OCI-LY1 (cell line): ENCODE data around the gene RHBDL3.

Source experiments
- H2AFZ ChIP-seq: fragments of 200-600 bp; sonication (generic), shearing (Covaris generic); 2 replicates; pipeline ENCODE4 v1.6.0; 2014; ENCODE audit warnings: antibody characterized with exemption, mild to moderate bottlenecking, low read length
- H3F3A ChIP-seq: fragments of 200-600 bp; sonication (generic), shearing (Covaris generic); 2 replicates; pipeline ENCODE4 v1.6.0; 2014; ENCODE audit warnings: mild to moderate bottlenecking, antibody characterized with exemption, low read length, moderate library complexity; ENCODE audit not compliant: insufficient read depth
- H3K27ac ChIP-seq: fragments of 200-600 bp; sonication (generic); 2 replicates; pipeline ENCODE4 v1.5.1; 2014; ENCODE audit warnings: low read length, mixed run types, mild to moderate bottlenecking, low read depth; ENCODE audit not compliant: poor library complexity, severe bottlenecking
- H3K27me3 ChIP-seq: fragments of 200-600 bp; sonication (generic); 2 replicates; pipeline ENCODE4 v1.6.0; 2014; ENCODE audit warnings: antibody characterized with exemption, mild to moderate bottlenecking, low read length, moderate library complexity; ENCODE audit not compliant: insufficient read depth
- H3K36me3 ChIP-seq: fragments of 200-600 bp; sonication (generic); 2 replicates; pipeline ENCODE4 v1.6.1; 2014; ENCODE audit warnings: mild to moderate bottlenecking, antibody characterized with exemption, low read length, moderate library complexity, mixed read lengths; ENCODE audit not compliant: insufficient read depth
- H3K4me1 ChIP-seq: fragments of 200-600 bp; sonication (generic); 2 replicates; pipeline ENCODE4 v1.5.1; 2014; ENCODE audit warnings: mild to moderate bottlenecking, low read length, moderate library complexity; ENCODE audit not compliant: insufficient read depth, severe bottlenecking
- H3K4me2 ChIP-seq: fragments of 200-600 bp; sonication (generic), shearing (Covaris generic); 2 replicates; pipeline ENCODE4 v1.6.1; 2014; ENCODE audit warnings: low read length
- H3K4me3 ChIP-seq: fragments of 200-600 bp; sonication (generic); 2 replicates; pipeline ENCODE4 v1.5.1; 2014; ENCODE audit warnings: low read length, low read depth, mild to moderate bottlenecking, mixed read lengths; ENCODE audit not compliant: poor library complexity, severe bottlenecking
- H3K79me2 ChIP-seq: fragments of 200-600 bp; shearing (Covaris generic); 2 replicates; pipeline ENCODE4 v1.6.1; 2016; ENCODE audit warnings: mixed run types, low read length, mixed read lengths; ENCODE audit not compliant: insufficient read depth
- H3K9ac ChIP-seq: fragments of 200-600 bp; sonication (generic), shearing (Covaris generic); 2 replicates; pipeline ENCODE4 v1.6.1; 2014; ENCODE audit warnings: mild to moderate bottlenecking, low read length, mixed read lengths
- H3K9me2 ChIP-seq: fragments of 200-600 bp; sonication (generic), shearing (Covaris generic); 2 replicates; pipeline ENCODE4 v1.6.1; 2014; ENCODE audit warnings: low read depth, mild to moderate bottlenecking, low read length, mixed read lengths
- H3K9me3 ChIP-seq: fragments of 200-600 bp; shearing (Covaris generic); 2 replicates; pipeline ENCODE4 v1.6.1; 2014; ENCODE audit warnings: low read length, mixed read lengths
- H4K20me1 ChIP-seq: fragments of 200-600 bp; sonication (generic), shearing (Covaris generic); 2 replicates; pipeline ENCODE4 v1.6.0; 2016; ENCODE audit warnings: mild to moderate bottlenecking, low read length; ENCODE audit not compliant: insufficient read depth
- EZH2 ChIP-seq: fragments of 200-600 bp; sonication (generic), shearing (Covaris generic); IDR thresholded peaks from 2 replicates; pipeline ENCODE4 v1.8.0; 2017; ENCODE audit warnings: borderline replicate concordance, mixed run types, mild to moderate bottlenecking, antibody characterized with exemption, low read length, moderate library complexity, mixed read lengths
- TF ChIP-seq, protein P1 (sequence below): fragments of 200-600 bp; sonication (generic), shearing (Covaris generic); IDR thresholded peaks from 2 replicates; pipeline ENCODE4 v1.5.1; 2017; ENCODE audit warnings: mild to moderate bottlenecking, antibody characterized with exemption, low read length, moderate library complexity, mixed read lengths

The RHBDL3 gene

DNA sequence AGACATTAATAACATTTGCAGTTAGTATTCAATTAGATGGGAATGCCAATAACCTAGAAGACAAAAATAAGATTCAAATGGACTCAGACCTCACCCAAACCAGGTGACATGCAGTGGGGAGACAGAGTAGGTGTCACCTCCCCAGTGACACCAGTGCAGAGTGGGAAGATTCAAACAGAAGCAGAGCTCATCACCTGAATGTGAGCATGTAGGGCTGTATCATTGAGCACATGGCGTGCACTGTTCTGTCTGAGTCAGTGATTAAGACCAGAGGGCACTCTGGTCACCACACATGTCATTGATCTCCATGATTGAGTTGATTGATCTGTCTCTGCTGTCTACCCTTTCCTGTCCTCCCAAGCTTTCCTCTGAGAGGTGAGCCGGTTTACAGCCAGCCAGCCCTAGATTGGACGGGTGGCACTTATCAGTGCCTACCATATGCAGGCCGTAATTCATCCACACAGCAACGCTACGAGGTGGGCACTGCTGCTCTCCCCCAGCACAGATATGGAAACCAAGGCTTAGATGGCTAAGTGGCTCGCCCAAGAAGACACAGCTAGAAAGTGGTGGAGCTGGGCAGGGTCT is 34.0 kb downstream of the RHBDL3 start:
- no peaks in the 10 kb centered on the region for H3K4me1 ChIP-seq
- H3K4me3 ChIP-seq, result no peak overlapping the region
- H3K79me2 ChIP-seq, result no peaks in the 10 kb centered on the region
- H3F3A ChIP-seq, result no peaks in the 10 kb centered on the region
- no peak overlapping the region for H3K27ac ChIP-seq
- H3K4me2 ChIP-seq, result no peak overlapping the region
- H3K9ac ChIP-seq, result no peak overlapping the region
- no peaks in the 10 kb centered on the region for H4K20me1 ChIP-seq
- H3K36me3 ChIP-seq, result no peaks in the 10 kb centered on the region
- no peaks in the 10 kb centered on the region for H3K27me3 ChIP-seq
- H3K9me2 ChIP-seq, result no peaks in the 10 kb centered on the region
- TF ChIP-seq, protein P1, sequence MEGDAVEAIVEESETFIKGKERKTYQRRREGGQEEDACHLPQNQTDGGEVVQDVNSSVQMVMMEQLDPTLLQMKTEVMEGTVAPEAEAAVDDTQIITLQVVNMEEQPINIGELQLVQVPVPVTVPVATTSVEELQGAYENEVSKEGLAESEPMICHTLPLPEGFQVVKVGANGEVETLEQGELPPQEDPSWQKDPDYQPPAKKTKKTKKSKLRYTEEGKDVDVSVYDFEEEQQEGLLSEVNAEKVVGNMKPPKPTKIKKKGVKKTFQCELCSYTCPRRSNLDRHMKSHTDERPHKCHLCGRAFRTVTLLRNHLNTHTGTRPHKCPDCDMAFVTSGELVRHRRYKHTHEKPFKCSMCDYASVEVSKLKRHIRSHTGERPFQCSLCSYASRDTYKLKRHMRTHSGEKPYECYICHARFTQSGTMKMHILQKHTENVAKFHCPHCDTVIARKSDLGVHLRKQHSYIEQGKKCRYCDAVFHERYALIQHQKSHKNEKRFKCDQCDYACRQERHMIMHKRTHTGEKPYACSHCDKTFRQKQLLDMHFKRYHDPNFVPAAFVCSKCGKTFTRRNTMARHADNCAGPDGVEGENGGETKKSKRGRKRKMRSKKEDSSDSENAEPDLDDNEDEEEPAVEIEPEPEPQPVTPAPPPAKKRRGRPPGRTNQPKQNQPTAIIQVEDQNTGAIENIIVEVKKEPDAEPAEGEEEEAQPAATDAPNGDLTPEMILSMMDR, result no peak
- no peak for TF ChIP-seq EZH2
- H2AFZ ChIP-seq, result no peak overlapping the region
- no peaks in the 10 kb centered on the region for H3K9me3 ChIP-seq

DNA sequence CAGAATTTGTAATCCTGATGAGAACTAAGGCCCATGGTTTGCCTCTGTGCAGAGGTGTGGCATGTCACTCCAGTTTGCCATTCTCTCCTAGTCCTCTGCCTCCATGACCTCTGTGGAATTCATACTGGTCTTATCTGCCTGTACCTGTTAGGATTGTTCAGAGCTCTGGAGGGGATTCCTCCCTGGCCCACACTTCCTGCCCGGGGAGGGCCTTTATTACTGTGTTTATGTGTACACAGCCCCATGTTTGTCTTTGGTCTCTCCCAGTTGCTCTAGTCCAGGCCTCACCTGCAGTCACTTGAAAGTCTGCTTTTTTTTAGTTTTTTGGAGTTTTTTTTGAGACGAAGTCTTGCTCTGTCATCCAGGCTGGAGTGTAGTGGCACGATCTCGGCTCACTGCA is 36.4 kb downstream of the RHBDL3 start:
- H3K4me1 ChIP-seq, result no peaks in the 10 kb centered on the region
- no peaks in the 10 kb centered on the region for H3K9me3 ChIP-seq
- H3K79me2 ChIP-seq, result no peaks in the 10 kb centered on the region
- no peak overlapping the region for H3K27ac ChIP-seq
- H3K4me3 ChIP-seq, result no peak overlapping the region
- TF ChIP-seq, protein P1, result no peak
- TF ChIP-seq EZH2, result no peak
- H3K4me2 ChIP-seq, result no peak overlapping the region
- H2AFZ ChIP-seq, result no peak overlapping the region
- no peak overlapping the region for H3K9ac ChIP-seq
- no peaks in the 10 kb centered on the region for H3K27me3 ChIP-seq
- no peaks in the 10 kb centered on the region for H3K36me3 ChIP-seq
- H4K20me1 ChIP-seq, result no peaks in the 10 kb centered on the region
- no peaks in the 10 kb centered on the region for H3F3A ChIP-seq
- H3K9me2 ChIP-seq, result no peaks in the 10 kb centered on the region

- H3K36me3 ChIP-seq, result no peaks in the 10 kb centered on the region
- no peak overlapping the region for H3K9ac ChIP-seq
- no peaks in the 10 kb centered on the region for H3K79me2 ChIP-seq
- H3F3A ChIP-seq, result no peaks in the 10 kb centered on the region
- no peak for TF ChIP-seq EZH2
- TF ChIP-seq, protein P1, result no peak
- no peaks in the 10 kb centered on the region for H4K20me1 ChIP-seq
- no peak overlapping the region for H2AFZ ChIP-seq
- H3K4me3 ChIP-seq, result no peak overlapping the region
- H3K9me2 ChIP-seq, result no peaks in the 10 kb centered on the region
- H3K4me2 ChIP-seq, result no peak overlapping the region
- no peaks in the 10 kb centered on the region for H3K4me1 ChIP-seq
- no peak overlapping the region for H3K27ac ChIP-seq
- no peaks in the 10 kb centered on the region for H3K27me3 ChIP-seq
- H3K9me3 ChIP-seq, result no peaks in the 10 kb centered on the region
Observed at GRCh38 chr17:32302860-32303649, 37.4 kb downstream of the RHBDL3 start.
